Body of pancreas (tissue), 4 donors: ENCODE data around the gene DDR2. TPM values are rescaled to one million over a fixed set of nuclear protein-coding genes. Genes with fewer than 3 reads are reported as not detected.
A peak's percentile ranks its signal among the peaks of the same experiment; 100 is the strongest.
"Not testable (repeated sequence)": the region's sequence is repeated elsewhere in the genome, so short reads cannot be mapped to it uniquely, and the experiment has no call there.

ENCODE experiments used
- ATAC-seq: fragments of 150-250 bp; one replicate; pipeline ENCODE4 v1.9.1; 2016
- DNase-seq, 4 donors: peaks; one replicate each; pipeline ENCODE4 v3.0.0-alpha.2; 2019
- H3K27ac ChIP-seq, 4 donors: fragments of 200-600 bp; sonication (generic); 1 replicate in 3 of 4; 2 replicates in 1 of 4; pipeline versions ENCODE4 v1.5.1 to v1.6.1; 2016 to 2019; ENCODE audit warnings: mild to moderate bottlenecking in 1 of 4, mixed read lengths in 1 of 4, moderate library complexity in 1 of 4
- H3K27me3 ChIP-seq, 2 donors: fragments of 200-600 bp; sonication (generic); one replicate each; pipeline ENCODE4 v1.6.0; 2016; ENCODE audit warnings: mild to moderate bottlenecking in 1 of 2
- H3K36me3 ChIP-seq, 2 donors: fragments of 200-600 bp; sonication (generic); replicated peaks in 1 of 2; 2 replicates each; pipeline ENCODE4 v1.5.1; 2016; ENCODE audit warnings: low read depth in 2 of 2; ENCODE audit not compliant: insufficient read depth in 1 of 2
- H3K4me1 ChIP-seq: fragments of 200-600 bp; sonication (generic); one replicate; pipeline ENCODE4 v1.6.0; 2016
- H3K4me3 ChIP-seq, 2 donors: fragments of 200-600 bp; sonication (generic); 1 replicate in 1 of 2; 2 replicates in 1 of 2; pipeline ENCODE4 v1.5.1; 2016 to 2019
- H3K9me3 ChIP-seq, 3 donors: fragments of 200-600 bp; sonication (generic); 1 replicate in 2 of 3; 2 replicates in 1 of 3; pipeline ENCODE4 v1.5.1; 2016
- POLR2A ChIP-seq, 3 donors: fragments of 450-650 bp; IDR thresholded peaks; one replicate each; pipeline ENCODE4 v1.6.1; 2016; ENCODE audit warnings: antibody characterized with exemption in 3 of 3, mild to moderate bottlenecking in 2 of 3
- WGBS, 2 donors: methylation state at CpG; one replicate each; pipeline ENCODE4 v1.1.5; 2017; 5-methylcytosine and 5-hydroxymethylcytosine counted together
- intact Hi-C: fragments of 100-400 bp; cut with DNase I; formaldehyde crosslinking; loops from one replicate; pipeline ENCODE4 v1.15.1; 2023
- total RNA-seq, 2 donors: library from RNA; depleted of rRNA; stranded (reverse); fragments of >200 nt; gene quantifications; one replicate each; pipeline ENCODE4 v1.1.0, GENCODE V29; 2016
- TF ChIP-seq, protein P1 (sequence below), 7 experiments: fragments of 450-650 bp in 4 of 7; fragments of 200-600 bp in 3 of 7; sonication (generic) in 3 of 7; IDR thresholded peaks; one replicate each; pipeline ENCODE4 v1.5.1; 2016 to 2019; ENCODE audit warnings: antibody characterized with exemption in 7 of 7

DDR2 gene
- total RNA-seq, 2 donors from 2014 or later = 7.8 to 20.8 TPM

- no peak for TF ChIP-seq POLR2A (IDR thresholded peaks at IDR 0.05)
- TF ChIP-seq, protein P1, sequence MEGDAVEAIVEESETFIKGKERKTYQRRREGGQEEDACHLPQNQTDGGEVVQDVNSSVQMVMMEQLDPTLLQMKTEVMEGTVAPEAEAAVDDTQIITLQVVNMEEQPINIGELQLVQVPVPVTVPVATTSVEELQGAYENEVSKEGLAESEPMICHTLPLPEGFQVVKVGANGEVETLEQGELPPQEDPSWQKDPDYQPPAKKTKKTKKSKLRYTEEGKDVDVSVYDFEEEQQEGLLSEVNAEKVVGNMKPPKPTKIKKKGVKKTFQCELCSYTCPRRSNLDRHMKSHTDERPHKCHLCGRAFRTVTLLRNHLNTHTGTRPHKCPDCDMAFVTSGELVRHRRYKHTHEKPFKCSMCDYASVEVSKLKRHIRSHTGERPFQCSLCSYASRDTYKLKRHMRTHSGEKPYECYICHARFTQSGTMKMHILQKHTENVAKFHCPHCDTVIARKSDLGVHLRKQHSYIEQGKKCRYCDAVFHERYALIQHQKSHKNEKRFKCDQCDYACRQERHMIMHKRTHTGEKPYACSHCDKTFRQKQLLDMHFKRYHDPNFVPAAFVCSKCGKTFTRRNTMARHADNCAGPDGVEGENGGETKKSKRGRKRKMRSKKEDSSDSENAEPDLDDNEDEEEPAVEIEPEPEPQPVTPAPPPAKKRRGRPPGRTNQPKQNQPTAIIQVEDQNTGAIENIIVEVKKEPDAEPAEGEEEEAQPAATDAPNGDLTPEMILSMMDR (IDR thresholded peaks at IDR 0.05) = no peak
- H3K27me3 ChIP-seq = no peaks in the 10 kb centered on the region
- H3K4me3 ChIP-seq = no peak overlapping the region
- no peak overlapping the region for H3K27ac ChIP-seq
- 80 to 90% methylated on average over 4 of the region's 4 CpGs for WGBS, 2 donors
- H3K4me1 ChIP-seq = no peaks in the 10 kb centered on the region
- H3K9me3 ChIP-seq = no peaks in the 10 kb centered on the region
- DNase-seq (no peak), ATAC-seq (no peak)
- intact Hi-C loops = no loop called here
- no peaks in the 10 kb centered on the region for H3K36me3 ChIP-seq
Measured at GRCh38 chr1:162772571-162773154, 140.4 kb downstream of the DDR2 start.

GRCh38 chr1:162774007-162774406 is 141.7 kb downstream of the DDR2 start:
- TF ChIP-seq, protein P1 (IDR thresholded peaks at IDR 0.05) = no peak
- TF ChIP-seq POLR2A (IDR thresholded peaks at IDR 0.05) = no peak
- Histone ChIP-seq H3K4me3 (no peak overlapping the region), H3K27me3 (no peaks in the 10 kb centered on the region), H3K36me3 (no peaks in the 10 kb centered on the region), H3K27ac (no peak overlapping the region), H3K4me1 (no peaks in the 10 kb centered on the region), H3K9me3 (no peaks in the 10 kb centered on the region)
- intact Hi-C loops = no loop called here
- DNase-seq (no peak), ATAC-seq (no peak)

DNA sequence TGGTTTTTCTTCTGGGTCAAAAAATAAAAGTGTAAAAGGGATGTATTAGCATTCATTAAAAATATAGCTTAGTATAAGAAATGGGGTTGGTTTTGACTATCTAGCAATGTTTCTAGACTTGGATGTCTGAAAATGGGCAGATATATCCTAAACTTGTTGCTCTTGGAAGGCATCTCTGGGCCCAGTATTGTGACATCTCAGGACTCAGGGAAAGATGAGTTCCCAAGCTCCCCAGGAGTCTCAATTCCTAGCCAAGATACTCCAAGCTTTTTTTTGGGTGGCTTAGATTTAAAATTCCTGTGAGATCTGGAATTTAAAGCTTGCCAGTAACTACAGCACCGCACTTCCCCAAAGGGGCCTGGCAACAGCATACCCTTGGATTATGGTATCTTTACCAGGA is 146.8 kb downstream of the DDR2 start:
- H3K36me3 ChIP-seq = no peaks in the 10 kb centered on the region
- intact Hi-C loops = no loop called here
- WGBS, 2 donors = 89 to 90% methylated on average over 1 of the region's 1 CpG

DNA sequence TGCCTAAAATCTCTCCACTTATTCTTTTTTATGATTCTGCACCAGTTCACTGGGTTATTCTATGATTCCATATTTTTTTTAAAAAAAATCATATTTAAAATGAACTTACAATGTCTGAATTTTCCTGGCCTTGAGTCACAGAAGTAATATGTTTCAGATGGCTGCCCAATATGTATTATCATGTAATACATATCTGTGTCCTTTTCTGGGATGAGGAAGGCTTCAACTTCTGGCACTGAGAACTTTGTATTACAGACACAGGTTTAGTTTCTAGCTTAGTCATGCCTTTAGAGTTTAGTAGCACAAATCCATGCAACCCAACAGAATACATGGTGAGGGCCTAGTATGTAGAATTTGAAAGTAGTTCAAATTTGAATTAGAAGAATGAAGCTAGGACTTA is 150.4 kb downstream of the DDR2 start:
- no peak overlapping the region for H3K27ac ChIP-seq
- H3K4me1 ChIP-seq = no peaks in the 10 kb centered on the region
- no peaks in the 10 kb centered on the region for H3K9me3 ChIP-seq
- H3K4me3 ChIP-seq = no peak overlapping the region
- ATAC-seq = no peak
- DNase-seq = no peak
- TF ChIP-seq POLR2A (IDR thresholded peaks at IDR 0.05) = no peak
- TF ChIP-seq, protein P1 (IDR thresholded peaks at IDR 0.05) = no peak
- intact Hi-C loops = no loop called here
- H3K27me3 ChIP-seq = no peaks in the 10 kb centered on the region
- H3K36me3 ChIP-seq = no peaks in the 10 kb centered on the region

More for the DNA sequence above, 146.8 kb downstream of the DDR2 start:
- TF ChIP-seq POLR2A (IDR thresholded peaks at IDR 0.05) = no peak
- TF ChIP-seq, protein P1 (IDR thresholded peaks at IDR 0.05) = no peak
- DNase-seq (no peak), ATAC-seq (no peak)
- Histone ChIP-seq H3K27ac (no peak overlapping the region), H3K9me3 (no peaks in the 10 kb centered on the region), H3K27me3 (no peaks in the 10 kb centered on the region), H3K4me1 (no peaks in the 10 kb centered on the region), H3K4me3 (no peak overlapping the region)

- H3K4me1 ChIP-seq, DNase-seq, H3K27me3 ChIP-seq, H3K27ac ChIP-seq, H3K36me3 ChIP-seq, intact Hi-C loops, ATAC-seq, H3K4me3 ChIP-seq, H3K9me3 ChIP-seq: not testable (repeated sequence)
- WGBS, 2 donors = 75 to 100% methylated on average over 1 of the region's 1 CpG
Measured at GRCh38 chr1:162784926-162785325, 152.7 kb downstream of the DDR2 start.

GRCh38 chr1:162788783-162789182 is 156.5 kb downstream of the DDR2 start:
- H3K4me3 ChIP-seq, H3K36me3 ChIP-seq, H3K4me1 ChIP-seq, intact Hi-C loops, H3K27me3 ChIP-seq, ATAC-seq, H3K9me3 ChIP-seq, H3K27ac ChIP-seq: not testable (repeated sequence)
- DNase-seq = peak in 1 of 4 donors; percentile 16
- WGBS, 2 donors = 90 to 95% methylated on average over 1 of the region's 1 CpG
